NOMO-1 treated with DMSO at 0.1 percent for 48 hours (cell line): ENCODE data around the gene PAPPA.

Experiments used
- DNase-seq: peaks from one replicate; lab custom pipeline; 2025; ENCODE audit not compliant: unreplicated experiment; lab: John Stamatoyannopoulos, UW

Gene PAPPA

GRCh38 chr9:116380496-116380995, 227.0 kb downstream of the PAPPA start:
- no peak for DNase-seq

GRCh38 chr9:116381350-116381749, 227.8 kb downstream of the PAPPA start:
- no peak for DNase-seq

GRCh38 chr9:116382053-116382452, 228.5 kb downstream of the PAPPA start:
- no peak for DNase-seq

GRCh38 chr9:116383133-116383532, 229.5 kb downstream of the PAPPA start:
- DNase-seq = no peak

GRCh38 chr9:116383936-116384335, 230.3 kb downstream of the PAPPA start:
- no peak for DNase-seq

- DNase-seq = no peak
These were observed 234.5 kb downstream of the PAPPA start for GRCh38 chr9:116387934-116388698.

- no peak for DNase-seq
These were observed 236.1 kb downstream of the PAPPA start for GRCh38 chr9:116389541-116390302.

GRCh38 chr9:116390303-116391228, 237.0 kb downstream of the PAPPA start:
- DNase-seq = peak; percentile 38

GRCh38 chr9:116391306-116391900, 237.8 kb downstream of the PAPPA start:
- DNase-seq = no peak

- DNase-seq = no peak
These were observed 239.6 kb downstream of the PAPPA start for GRCh38 chr9:116393198-116393597.

- no peak for DNase-seq
These were observed 240.5 kb downstream of the PAPPA start for GRCh38 chr9:116394070-116394469.

GRCh38 chr9:116394894-116395698, 241.5 kb downstream of the PAPPA start:
- DNase-seq = no peak

GRCh38 chr9:116395699-116396037, 242.1 kb downstream of the PAPPA start:
- DNase-seq = no peak

GRCh38 chr9:116403171-116403570, 249.6 kb downstream of the PAPPA start:
- no peak for DNase-seq

- no peak for DNase-seq
These were observed 250.6 kb downstream of the PAPPA start for GRCh38 chr9:116404228-116404627.

GRCh38 chr9:116405321-116405720, 251.7 kb downstream of the PAPPA start:
- no peak for DNase-seq

GRCh38 chr9:116406469-116406868, 252.9 kb downstream of the PAPPA start:
- no peak for DNase-seq

- no peak for DNase-seq
These were observed 255.5 kb downstream of the PAPPA start for GRCh38 chr9:116409129-116409528.

- DNase-seq = no peak
These were observed 256.0 kb downstream of the PAPPA start for GRCh38 chr9:116409638-116410037.

GRCh38 chr9:116411506-116411905, 257.9 kb downstream of the PAPPA start:
- no peak for DNase-seq
